Neural progenitor cell (in vitro differentiated cells): ENCODE data around the gene TNS3.

Experiments used
- CTCF ChIP-seq: fragments of 200-600 bp; sonication (generic); IDR thresholded peaks from 2 replicates; pipeline ENCODE4 v1.5.1; 2017; ENCODE audit warnings: antibody characterized with exemption, mild to moderate bottlenecking
- EZH2 ChIP-seq: fragments of 200-600 bp; sonication (generic); IDR thresholded peaks from 2 replicates; pipeline ENCODE4 v1.6.1; 2017; ENCODE audit warnings: antibody characterized with exemption, mild to moderate bottlenecking, moderate library complexity

DNA sequence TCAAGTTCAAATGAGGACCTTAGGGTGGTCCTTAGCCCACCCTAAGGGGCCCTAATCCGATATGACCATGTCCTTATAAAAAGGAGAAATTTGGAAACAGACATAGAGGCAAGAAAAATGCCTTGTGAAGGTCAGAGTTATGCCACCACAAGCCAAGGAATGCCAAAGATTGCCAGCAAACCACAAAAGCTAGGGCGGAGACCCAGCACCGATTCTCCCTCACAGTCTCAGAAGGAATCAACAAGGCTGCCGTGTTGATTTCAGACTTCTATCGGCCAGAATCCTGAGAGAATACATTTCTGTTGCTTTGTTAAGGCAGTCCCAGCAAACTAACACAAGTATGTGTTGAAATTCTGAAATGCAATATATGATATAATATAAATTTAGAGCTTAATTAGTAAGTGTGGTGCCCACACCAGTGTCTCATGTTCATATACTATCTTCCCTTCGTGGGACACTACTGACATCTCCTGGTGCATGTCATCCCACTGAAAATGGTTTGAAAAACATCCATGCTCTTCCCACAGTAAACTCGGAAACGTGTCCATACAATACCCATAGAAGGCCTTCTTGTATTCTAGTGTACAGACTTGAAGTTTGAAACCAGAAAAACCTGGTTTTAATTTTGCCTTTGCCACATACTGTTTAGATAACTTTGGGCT lies 349.0 kb downstream of the TNS3 start:
- no peak for TF ChIP-seq CTCF
- TF ChIP-seq EZH2, result no peak
